KG1 (cell line): ENCODE measurements around the gene RFT1.

Experiments
- DNase-seq: peaks from one replicate; lab custom pipeline; 2025; lab: John Stamatoyannopoulos, UW

The RFT1 gene

DNA sequence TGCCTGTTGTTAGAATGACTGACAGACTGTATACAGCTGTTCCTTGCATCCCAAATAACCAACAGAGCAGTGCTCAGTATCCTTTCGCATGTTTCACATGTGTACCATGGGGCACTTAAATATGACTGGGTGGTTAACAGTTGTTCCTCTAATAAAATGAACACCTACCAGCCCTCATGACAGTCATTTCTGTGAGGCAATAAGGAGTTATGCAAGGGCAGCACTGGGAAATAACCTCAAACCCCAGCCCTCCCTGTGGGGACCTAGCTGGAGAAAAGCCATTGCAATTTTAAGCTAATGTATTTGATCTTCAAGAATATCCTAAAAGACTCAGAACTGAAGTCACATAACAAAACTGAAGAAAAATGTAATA, 7.3 kb downstream of the RFT1 start:
- no peak for DNase-seq

GRCh38 chr3:53122255-53122932, 7.8 kb downstream of the RFT1 start:
- no peak for DNase-seq

DNA sequence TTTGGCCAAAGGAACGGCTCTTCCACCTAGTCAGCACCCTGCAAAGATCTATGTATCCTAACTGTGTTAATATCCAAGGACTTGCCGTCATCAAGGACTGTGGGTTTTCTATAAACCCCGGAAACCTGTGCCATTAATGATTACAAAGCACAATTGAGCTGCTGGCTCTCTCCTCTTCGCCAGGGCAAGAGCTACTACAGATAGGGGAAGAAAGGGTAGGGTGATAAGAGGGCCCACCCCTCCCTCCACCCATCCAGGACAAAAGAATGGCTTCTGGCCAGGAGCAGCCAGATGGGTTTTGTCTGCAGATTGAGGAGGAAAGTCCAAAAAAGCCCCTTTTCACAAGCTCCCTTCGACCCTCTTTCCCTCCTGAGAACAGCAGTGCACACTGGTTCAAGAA, 9.9 kb downstream of the RFT1 start:
- no peak for DNase-seq

DNA sequence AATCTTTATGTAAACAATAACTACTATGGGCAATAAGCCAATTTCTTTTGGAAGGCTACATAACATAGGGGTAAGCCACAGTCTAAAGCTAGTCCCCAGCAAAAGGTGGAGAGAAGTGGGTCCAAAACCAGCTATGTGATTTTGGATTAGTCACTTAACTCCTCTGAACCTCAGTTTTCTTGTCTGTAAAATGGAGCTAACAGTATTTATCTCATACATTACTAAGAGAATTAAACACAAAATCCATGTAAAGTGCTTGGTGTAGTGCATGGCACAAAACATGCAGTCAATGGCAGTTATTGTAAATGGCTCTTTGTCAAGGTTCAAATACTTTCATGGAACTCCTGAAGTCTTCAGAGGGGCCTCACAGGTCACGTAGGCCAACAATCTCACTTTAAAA, 13.3 kb downstream of the RFT1 start:
- DNase-seq, result no peak

DNA sequence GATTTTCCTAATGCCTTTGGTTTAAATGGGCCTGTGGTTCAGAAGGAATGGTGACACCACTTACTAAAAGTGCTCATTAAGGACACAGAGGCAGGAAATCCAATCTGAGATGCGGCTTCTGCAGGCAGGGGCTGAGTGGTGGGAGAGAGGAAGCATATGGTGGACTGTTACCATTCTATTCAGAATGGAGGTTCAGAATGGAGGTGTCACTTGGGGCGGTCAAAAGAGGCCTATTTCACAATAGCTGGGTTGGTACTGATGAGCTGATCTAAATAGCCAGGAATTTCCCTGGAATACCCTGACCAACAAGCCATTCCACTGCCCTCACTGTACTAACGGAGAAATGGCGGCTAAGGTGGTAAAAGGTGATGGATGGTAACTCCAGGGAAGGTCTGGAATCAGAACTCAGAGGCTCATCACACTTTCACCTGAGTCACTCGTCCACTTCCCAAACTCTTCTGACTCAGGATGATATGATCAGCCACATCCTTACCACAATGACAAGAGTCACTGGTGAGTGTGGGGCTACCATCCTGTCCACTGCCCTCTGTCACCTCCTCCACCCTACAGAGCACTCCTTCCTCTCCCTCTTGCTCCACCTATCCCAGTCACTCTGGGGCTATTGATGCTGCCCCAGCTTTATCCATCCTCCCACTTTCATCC, 15.7 kb downstream of the RFT1 start:
- DNase-seq, result no peak

DNA sequence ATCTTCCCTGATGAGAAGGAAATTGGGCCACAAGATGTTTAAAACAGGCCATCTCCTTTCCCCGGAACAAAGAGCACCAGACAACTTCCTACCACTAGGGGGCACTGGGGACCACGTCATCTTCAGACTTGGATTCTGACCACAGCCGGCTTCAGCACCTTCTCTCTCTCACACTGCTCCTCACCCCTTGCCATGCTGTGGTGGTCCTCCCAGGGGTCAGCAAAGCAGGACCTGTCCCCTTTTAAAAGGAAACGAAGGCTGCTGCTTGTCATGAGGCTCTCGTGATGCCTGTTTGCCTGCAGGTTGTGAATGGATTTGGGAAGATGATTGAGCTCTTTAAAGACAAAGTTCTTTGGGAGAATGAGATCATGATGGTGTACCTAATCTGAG, 16.2 kb downstream of the RFT1 start:
- DNase-seq, result peak; percentile 54

- DNase-seq, result no peak
Measured at GRCh38 chr3:53113293-53114010, 16.8 kb downstream of the RFT1 start.

DNA sequence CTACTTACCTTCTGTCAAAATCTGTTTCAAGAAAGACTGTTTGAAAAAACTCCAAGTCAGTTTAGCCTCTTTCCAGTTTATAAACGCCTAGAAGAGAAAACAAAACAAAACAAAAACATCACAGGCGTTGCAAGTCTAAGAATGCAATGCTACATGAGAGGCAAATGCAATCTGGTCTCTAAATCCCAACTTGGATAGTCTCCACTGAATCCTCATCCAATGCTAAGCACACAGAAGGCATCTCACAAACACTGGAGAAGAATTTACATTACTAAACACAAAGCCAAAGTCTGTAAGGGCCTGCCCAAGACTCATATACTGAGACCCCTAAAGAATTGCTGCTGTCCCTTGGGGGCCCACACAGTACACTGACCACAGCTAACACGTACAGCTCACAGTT, 18.4 kb downstream of the RFT1 start:
- DNase-seq, result no peak

DNA sequence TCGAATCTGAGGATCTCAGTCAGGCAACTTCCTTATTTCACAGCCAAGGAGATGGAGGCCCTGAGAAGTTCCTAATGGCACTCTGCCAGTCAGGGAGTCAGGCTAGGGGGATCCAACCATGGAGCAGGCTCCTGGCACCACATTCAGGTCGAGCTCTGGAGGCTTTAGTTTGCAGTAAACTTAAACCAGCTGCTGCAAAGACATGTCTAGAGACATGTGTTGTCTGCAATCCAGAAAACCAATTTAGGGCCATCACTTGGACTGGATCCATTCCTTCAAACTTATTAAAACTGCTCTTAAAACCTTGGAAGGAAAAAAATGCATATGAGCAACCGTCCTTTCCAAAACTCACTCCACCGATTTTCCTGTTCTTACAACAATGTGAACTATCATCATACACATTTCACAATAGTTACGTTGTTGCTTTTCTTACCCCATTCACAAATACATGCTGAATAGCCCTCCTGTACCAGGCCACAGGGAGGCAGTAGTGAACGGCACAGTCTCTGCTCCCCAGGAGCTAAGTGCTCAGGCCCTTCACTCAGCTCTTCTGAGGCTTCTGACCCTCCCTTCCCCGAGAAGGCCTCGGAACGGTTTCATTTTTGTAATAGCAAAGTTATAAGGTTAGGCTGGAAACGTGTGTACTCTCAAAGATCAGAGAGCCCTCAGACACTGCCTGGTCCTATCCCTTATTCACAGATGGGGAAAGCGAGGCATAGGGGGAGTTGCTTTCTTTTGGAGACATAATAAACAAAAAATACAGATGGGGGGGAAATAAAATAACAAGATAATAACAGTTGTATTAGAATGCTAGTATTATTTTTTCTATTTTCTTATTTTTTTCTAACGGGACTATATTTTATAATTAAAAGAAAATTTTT, 20.1 kb downstream of the RFT1 start:
- no peak for DNase-seq

DNA sequence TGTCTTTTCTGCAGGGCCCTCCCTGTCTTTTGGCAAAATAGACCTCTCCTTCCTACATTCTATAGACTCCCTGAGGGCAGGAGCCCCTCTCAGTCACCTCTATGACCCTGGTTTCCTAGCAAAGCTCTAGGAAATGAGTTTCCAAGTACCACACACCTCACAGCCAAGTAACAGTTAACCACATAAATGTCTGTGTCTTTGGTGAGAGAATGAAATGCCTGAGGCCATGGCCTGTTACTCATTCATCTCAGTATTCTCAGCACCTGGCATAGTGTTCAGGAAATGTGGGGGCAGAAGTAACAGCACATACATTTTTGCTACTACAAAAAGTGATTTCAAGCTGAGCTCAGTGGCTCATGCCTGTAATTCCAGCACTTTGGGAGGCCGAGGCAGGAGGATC, 21.0 kb downstream of the RFT1 start:
- no peak for DNase-seq

DNA sequence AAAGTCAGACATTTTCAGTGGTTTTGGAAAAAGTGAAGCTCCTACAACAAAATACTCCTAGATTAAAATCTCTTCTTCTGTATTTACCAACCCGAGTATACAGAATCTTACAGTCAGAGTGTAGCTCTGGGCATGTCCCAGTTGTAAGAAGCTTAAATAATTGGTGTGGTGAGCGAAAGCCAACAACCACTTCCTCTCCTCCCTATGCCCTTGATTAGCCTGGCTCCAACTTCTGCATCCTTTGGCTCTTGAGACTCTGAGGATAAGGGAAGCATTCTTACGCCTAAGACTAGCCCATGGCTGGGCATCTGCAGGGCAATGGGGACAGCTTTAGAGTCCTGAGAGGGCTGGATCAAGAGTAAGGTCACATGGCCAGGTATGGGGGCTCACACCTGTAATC, 25.5 kb downstream of the RFT1 start:
- no peak for DNase-seq

DNA sequence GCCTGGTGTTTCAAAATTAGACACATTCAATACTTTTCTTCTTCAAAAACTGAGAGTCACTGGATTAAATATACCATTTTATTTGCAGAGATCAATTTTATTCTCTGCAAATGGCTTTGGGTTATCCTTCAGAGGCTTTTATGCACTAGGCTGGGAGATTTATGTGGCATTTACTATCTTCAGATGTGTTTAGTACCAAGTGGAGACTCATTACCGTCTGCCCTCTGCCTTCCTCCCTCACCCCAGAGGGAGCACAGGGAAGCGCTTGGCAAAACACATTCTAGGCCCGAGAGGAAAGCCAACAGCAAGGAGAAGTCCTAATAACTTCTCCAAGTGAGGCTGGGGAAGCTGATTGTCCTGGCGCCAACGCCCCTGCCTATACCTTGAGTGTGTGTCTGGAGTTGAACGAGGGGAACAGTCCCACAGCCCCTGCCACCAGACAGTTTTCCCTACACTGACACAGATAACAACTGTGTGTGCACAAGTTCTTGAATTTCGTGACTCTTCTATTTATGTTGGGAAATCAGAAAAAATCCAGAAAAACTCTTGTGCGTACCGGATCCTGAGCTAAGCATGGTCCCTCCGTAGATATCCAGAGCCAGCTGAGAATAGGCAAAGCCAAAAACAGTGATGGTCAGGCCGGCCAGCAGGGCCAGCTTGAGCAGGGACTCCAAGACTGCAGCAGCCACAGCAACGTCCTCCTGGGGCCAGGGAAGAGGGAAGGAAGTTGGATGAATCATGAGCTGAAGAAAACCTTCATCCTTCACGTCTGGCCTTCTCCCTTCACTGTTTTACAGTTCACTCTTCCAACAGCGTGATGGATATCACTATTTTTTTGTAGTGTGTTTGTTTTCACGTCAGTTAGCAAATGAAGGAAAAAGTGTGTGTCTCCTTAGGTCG, 26.6 kb downstream of the RFT1 start:
- no peak for DNase-seq

DNA sequence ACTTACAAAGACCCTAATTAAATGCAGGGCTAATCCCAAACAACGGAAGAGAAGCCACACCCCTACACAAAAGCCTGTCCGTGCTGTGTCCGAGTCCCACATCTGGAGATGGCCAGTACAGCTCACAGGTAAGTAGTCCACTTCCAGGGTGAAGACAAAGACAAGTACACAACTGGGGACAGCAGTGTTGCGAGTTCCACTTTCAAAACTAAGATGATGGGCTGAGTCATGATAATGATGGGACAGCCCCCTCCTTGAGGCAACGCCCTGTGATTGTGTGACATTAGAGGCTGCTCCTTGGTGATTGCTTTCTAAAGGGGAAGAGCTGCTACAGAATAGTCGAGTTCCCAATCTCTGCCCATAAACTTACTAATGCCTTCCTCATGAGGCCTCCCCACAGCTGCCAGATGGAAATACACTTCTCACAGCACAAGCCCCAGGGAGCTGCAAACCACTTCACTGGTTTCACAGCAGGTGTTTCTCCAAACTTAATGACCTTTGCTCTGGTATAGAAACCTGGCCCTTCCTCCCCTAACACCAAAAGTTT, 27.6 kb downstream of the RFT1 start:
- no peak for DNase-seq

GRCh38 chr3:53101956-53102355, 28.3 kb downstream of the RFT1 start:
- no peak for DNase-seq

DNA sequence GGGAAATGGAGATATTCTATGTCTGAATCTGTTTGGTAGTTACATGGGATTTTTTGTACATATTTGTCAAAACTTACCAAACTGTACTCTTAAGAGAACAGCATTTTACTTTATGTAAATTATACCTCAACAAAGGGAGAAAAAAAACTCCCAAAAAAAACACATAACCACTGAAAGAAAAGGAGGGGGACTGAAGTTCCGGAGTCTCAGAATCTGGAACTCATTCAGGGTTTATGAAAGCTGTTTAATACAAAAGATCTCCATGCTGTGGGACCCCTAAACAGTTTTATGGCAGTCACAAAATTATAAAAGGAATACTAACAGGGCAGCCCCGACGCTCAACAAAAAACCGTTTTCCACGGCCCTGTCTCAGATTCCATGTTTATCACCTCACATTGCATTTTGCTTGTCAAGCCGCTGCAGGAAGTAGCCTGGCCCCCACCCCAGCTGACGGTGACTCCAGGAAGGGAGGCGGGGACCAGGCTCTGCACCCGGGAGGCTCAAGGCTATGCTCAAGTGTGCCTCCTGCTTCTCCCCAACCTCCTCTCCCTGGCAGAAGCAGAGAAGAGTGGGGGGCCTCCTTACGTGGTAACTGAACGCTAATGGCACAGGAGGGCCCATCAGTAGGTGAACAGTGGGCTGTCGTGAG, 29.3 kb downstream of the RFT1 start:
- DNase-seq, result no peak

GRCh38 chr3:53097887-53098286, 32.3 kb downstream of the RFT1 start:
- no peak for DNase-seq

DNA sequence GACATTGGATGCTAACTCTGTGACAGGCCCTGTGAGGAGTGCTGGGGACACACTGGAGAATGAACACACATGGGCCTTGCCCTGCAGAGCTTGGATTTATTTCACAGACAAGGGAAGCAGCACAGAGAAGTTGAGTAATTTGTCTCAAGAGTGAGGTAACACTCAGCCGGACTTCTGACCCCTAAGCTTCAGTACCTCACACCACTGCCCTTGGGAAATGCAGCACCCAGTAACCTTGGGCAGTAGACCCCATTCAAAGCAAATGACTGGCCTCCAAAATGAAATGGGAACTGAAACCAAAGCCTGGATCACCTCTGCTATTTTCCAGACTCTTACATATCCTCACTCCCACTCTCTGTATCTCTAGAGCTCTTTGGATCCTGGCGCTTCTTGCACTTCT, 37.3 kb downstream of the RFT1 start:
- DNase-seq, result no peak

- DNase-seq, result no peak
Measured at GRCh38 chr3:53092216-53092615, 38.0 kb downstream of the RFT1 start.

DNA sequence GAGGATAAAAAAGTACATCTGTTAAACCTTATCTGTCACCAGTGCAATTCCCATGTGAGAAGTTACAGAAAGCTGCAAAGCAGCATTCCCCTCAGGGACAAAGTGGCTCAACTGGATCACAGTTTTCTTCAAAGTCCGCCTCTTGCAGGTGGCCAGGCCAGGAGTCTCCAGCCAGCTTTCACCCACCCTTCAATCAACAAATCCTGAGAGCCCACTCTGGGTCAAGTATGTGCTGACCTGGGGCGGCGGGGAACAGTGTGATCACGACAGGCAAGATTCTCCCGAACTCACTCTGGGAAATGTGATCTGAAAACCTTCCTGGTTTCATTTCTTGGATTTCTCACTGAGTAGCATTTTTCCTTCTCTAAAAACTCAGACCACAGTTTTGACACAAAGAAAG, 39.2 kb downstream of the RFT1 start:
- no peak for DNase-seq

GRCh38 chr3:53089511-53089910, 40.7 kb downstream of the RFT1 start:
- no peak for DNase-seq

DNA sequence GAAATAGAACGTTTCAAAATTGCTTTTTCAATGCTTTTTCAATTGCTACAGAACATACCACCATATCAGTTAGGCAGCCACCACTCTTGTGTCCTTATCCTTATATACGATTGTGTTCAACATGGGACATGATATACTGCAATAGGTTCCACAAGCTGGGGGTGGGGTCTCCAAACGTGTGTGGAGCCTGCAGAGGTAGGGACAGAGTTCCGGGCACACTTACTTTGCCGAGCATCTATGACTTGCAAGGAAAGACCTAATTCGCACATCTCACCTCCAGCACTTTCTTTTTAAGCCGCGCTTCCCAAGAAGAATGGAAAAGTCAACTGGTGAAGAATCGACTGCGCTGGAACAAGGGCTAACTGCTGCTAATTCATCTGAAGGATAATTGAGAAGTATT, 44.8 kb downstream of the RFT1 start:
- no peak for DNase-seq
